NCI-H2107 (cell line): ENCODE results near the gene WDR86.

ENCODE experiments used
- DNase-seq: peaks from one replicate; lab custom pipeline; 2025; lab: John Stamatoyannopoulos, UW

Gene WDR86

GRCh38 chr7:151347200-151347599 lies 62.6 kb downstream of the WDR86 start:
- DNase-seq, result no peak

- no peak for DNase-seq
Observed at GRCh38 chr7:151346470-151346769, 63.4 kb downstream of the WDR86 start.

DNA sequence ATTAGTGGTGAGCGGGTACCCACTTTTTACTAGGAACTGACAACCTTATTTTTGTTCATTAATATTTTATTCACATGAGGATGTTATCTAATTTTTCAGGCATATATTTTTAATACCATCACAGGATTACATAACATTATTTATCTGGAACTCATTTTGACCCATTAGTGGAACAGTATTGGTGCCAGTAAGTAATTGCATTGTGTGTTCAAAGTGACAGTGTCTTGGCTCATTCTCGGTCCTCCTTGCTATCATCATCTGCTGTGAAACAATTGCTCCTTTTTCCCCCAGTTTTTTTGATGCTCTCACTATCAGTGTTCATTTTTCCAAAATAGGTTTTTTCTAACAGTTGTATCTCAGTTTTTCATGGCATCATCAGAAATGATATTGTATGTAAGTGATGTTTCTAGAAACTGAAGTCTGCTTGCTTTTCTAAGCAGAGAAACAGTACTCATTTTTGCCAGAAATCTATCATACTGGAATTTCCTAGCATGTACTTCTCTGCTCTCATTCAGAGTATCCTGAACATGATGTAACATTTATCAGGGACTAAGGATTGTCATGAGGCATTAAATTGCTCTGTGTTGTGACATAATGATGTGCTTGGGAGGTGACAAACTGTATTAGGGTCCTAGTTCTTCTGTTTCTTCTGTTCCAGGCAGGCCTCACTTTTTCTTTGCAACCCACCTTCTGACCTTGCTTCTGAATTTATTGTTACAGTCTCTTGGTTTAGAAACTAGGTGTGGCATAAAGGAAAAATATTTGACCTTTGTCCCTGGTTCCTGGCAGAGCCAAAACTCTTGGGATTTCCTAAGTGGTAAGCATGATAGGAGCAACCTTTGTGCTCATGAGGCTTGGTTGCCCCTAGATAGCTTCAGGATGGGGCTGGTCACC lies 64.0 kb downstream of the WDR86 start:
- no peak for DNase-seq

DNA sequence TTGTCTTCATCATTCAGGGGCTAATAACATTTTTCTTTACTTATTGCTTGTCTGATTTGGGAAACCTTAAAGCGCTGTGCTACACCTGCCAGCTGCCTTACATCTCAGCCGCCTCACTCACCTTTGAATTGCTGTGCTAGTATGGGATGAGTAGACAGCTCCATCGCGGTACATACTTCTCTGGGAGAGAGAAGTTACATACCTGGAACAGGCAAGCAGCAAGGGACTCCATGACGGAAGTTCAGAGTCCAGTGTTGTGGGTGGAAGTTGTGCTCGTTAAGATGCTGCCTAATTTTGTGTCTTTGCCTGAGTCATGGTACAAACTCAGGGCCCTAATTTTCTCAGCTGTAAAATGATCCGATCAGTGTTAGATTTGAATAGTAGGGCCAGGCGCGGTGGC lies 66.3 kb downstream of the WDR86 start:
- DNase-seq, result no peak

DNA sequence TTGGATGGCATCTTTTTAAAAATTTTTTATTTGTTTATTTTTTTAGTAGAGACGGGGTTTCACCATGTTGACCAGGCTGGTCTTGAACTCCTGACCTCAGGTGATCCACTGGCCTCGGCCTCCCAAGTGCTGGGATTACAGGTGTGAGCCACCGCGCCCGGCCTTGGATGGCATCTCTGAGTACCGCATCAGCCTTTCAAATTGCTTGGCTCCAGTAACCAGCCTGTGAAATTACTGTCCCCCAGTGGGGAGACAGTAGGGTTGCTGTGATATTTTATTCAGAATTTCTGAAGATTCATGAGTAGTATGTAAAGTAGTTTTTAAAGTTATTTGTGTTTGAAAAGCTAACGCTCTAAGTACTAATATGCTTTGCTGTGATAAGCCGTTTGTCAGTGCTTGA lies 67.0 kb downstream of the WDR86 start:
- no peak for DNase-seq

- no peak for DNase-seq
Observed at GRCh38 chr7:151342102-151342646, 67.7 kb downstream of the WDR86 start.

GRCh38 chr7:151341357-151342101 lies 68.3 kb downstream of the WDR86 start, which contains the start of gene NUB1:
Gene NUB1 (plus strand): TSS chr7:151341812. CDS start chr7:151345350, 3,538 bp downstream.
- peak; percentile 80 for DNase-seq

DNA sequence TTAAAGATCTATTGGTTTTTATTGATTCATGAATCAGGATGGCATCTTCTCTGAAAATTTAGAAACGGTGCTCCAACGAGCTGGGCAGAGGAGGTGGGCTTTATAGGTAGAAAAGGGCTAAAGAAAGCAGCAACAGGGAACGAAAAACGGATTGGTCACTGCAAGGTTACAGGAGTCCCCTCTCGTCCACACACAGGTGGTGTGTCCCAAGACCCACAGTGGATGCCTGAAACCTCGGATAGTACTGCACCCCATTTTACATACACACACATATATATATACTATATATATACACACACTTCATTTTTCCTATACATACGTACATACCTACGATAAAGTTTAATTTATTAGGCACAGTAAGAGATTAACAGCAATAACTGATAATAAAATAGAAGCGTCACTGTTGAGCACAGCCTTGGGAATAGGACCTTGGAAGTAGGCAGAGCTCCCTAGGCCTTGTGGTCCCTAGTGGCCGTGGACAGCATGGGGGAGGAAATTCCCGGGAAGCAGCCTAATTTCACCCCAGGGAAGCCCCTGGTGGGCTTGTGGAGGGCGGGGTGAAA lies 69.0 kb downstream of the WDR86 start:
- DNase-seq, result no peak

GRCh38 chr7:151339651-151340382 lies 70.0 kb downstream of the WDR86 start:
- no peak for DNase-seq

DNA sequence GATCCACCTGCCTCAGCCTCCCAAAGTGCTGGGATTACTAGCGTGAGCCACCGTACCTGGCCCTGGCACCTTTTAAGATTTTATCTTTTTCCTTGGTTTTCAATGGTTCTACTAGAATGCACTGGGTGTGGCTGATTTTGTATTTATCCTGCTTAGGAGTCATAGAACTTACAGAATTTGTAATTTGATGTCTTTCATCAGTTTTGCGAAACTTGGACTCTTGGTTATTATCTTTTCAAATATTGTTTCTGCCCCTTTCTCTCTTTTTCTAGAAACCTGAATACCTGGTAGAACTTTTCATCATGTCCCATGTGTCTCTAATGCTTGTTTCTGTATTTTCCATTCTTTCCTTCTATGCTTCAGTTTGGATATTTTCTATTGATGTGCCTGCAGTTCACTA lies 71.0 kb downstream of the WDR86 start:
- no peak for DNase-seq

- DNase-seq, result no peak
Observed at GRCh38 chr7:151337346-151337745, 72.5 kb downstream of the WDR86 start.

DNA sequence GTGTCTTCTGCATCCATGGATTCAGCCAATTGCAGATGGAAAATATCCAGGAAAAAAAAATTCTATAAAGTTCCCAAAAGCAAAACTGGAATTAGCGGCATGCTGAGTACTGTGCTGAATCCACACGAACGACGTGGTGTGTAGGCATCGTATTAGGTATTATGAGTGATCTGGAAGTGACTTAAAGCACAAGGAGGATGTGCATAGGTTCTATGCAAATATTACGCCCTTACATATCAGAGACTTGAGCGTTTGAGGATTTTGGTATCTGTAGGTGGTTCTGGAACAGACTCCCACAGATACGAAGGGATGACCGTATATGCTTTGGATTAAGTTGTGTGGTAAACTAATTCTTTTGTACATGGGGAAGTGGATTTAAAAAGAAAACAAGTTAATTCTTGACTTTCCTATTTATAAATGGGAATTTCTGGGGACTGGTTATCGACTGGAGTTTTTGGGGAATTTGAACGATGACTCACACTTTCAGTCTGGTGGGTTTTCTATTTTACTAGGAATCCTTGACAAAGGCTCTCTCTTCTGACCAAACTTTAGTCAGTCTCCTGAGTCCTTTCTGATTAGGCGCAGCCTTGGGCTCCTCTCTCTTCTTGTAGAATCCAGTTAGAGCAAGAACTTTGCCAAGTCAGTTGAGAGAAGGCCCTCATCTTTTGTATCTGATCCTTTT lies 73.7 kb downstream of the WDR86 start:
- DNase-seq, result no peak

DNA sequence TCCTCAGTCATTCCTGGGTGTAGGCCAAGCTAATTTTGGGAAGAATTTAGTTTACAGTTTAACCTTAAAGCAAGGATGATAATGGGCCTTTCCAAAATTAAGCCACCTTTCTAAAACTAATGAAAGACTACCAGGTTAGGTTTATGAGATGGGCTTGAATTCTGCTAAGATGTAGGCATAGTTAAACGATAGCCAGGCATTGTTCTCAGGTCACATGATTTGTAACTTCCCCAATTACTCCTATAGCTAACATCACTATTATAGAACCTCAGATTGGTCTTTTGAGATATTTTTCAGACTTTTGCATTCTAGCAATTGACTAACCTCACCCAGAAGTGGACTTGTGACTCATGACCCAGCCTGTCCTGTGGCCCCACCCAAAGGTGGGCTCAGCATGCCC lies 75.2 kb downstream of the WDR86 start:
- no peak for DNase-seq
